Measurements from ENCODE around the gene PDCD4.

Gene PDCD4

DNA sequence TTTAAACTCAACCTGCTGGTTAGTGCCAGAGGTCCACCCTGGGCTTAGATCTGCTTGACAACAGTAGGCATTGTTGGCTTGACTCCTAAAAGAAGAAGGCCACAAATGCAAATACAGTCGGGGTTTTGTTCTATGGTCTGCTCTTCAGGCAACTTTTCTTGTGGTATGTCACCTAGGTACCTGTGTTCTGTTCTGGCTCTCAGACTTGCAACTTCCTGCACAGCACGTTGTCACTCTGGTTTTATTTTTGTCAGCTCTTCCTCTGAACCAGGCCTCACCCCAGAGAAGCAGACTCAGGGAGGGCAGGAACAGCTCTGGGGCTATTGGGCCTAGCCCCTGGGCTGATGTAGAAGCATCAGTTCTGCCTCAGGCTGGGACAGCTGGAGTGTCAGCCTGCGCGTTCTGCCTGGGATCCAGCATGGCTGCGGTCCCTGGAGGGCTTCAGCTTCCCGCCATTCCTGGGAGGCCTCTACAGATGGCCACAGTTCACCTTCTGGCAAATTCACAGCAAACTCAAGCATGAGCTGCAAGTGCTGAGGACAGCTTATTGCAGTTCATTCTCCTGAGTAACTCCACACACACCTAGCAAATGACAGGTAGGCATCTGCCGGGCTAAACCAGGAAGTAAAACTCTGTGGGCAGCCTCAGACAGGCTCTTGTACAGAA lies 11.0 kb upstream of the PDCD4 start:
- no peak overlapping the region for H3K14ac ChIP-seq (ENCODE audit: low read length in 2 of 2)
- H3K18ac ChIP-seq (ENCODE audit: low read depth in 1 of 2, low read length in 2 of 2): peak overlapping the region in 1 of 2 experiments; percentile 37
- no peaks in the 10 kb centered on the region for H3K79me1 ChIP-seq (replicated peaks; ENCODE audit: low read length, poor library complexity, severe bottlenecking)
- H2AK5ac ChIP-seq (ENCODE audit: low read length, severe bottlenecking): no peak overlapping the region
- no peak overlapping the region for H3K4me2 ChIP-seq (ENCODE audit: low read length, poor library complexity, severe bottlenecking)
- no peak overlapping the region for H3K27ac ChIP-seq (ENCODE audit: low read length, poor library complexity, severe bottlenecking)
- peak overlapping the region; percentile 5 for H3K9ac ChIP-seq (ENCODE audit: low read length)
- no peak overlapping the region for H4K91ac ChIP-seq (ENCODE audit: low read length)
- H2AFZ ChIP-seq (ENCODE audit: low read depth, low read length): no peak overlapping the region
- H2BK12ac ChIP-seq (ENCODE audit: low read length in 2 of 2): peak overlapping the region; percentile 7 to 34
- no peaks in the 10 kb centered on the region for H3K4me1 ChIP-seq (ENCODE audit: control insufficient read depth, insufficient read depth, low read depth, low read length)
- no peaks in the 10 kb centered on the region for H3K27me3 ChIP-seq (ENCODE audit: control insufficient read depth in 1 of 2, insufficient read depth in 1 of 2, low read length in 2 of 2)
- H2BK15ac ChIP-seq (ENCODE audit: low read depth, poor library complexity, severe bottlenecking): peak overlapping the region; percentile 1
- peak overlapping the region; percentile 10 for H4K8ac ChIP-seq (ENCODE audit: low read length)
- H2BK5ac ChIP-seq (ENCODE audit: low read depth, low read length, poor library complexity, severe bottlenecking): no peak overlapping the region
- no peak overlapping the region for H3K4me3 ChIP-seq (ENCODE audit: insufficient read depth in 1 of 2, low read depth in 1 of 2, low read length in 2 of 2)
- 87% methylated on average over 7 of the region's 7 CpGs for WGBS
- no peaks in the 10 kb centered on the region for H3K36me3 ChIP-seq (ENCODE audit: control insufficient read depth in 1 of 2, insufficient read depth in 2 of 2, low read depth in 1 of 2, low read length in 2 of 2)
- H3K9me3 ChIP-seq (ENCODE audit: control insufficient read depth, low read length): no peaks in the 10 kb centered on the region
- no peak overlapping the region for H3K4ac ChIP-seq (ENCODE audit: low read depth in 1 of 2, low read length in 2 of 2)
- no peak overlapping the region for H2BK120ac ChIP-seq (ENCODE audit: low read depth, low read length)
- H3K23ac ChIP-seq (ENCODE audit: low read length in 2 of 2): peak overlapping the region in 1 of 2 experiments; percentile 53
- DNase-seq: no peak

DNA sequence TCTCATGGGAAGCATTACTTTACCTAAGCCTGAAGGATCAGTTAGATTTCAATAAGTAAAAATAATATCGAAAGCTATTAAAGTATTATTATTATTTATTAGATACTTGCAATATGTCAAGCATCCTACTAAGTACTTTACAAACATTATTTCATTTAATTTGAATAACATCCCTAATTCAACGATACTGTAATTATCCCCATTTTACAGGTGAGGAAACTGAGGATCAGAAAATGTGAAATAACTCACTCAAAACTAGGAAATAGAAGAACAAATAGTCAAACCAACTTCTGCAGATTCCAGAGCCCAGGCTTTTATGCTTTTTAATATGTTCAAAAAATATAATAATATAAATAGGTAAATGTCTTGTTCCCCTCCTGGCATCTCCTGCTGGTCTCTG lies 10.3 kb upstream of the PDCD4 start:
- Histone ChIP-seq H2BK12ac (ENCODE audit: low read length in 2 of 2) (no peak overlapping the region), H3K9me3 (ENCODE audit: control insufficient read depth, low read length) (no peaks in the 10 kb centered on the region), H4K8ac (ENCODE audit: low read length) (no peak overlapping the region), H3K79me1 (replicated peaks; ENCODE audit: low read length, poor library complexity, severe bottlenecking) (no peaks in the 10 kb centered on the region), H4K91ac (ENCODE audit: low read length) (no peak overlapping the region), H3K23ac (ENCODE audit: low read length in 2 of 2) (no peak overlapping the region), H3K4ac (ENCODE audit: low read depth in 1 of 2, low read length in 2 of 2) (no peak overlapping the region), H3K4me1 (ENCODE audit: control insufficient read depth, insufficient read depth, low read depth, low read length) (no peaks in the 10 kb centered on the region), H3K27ac (ENCODE audit: low read length, poor library complexity, severe bottlenecking) (no peak overlapping the region), H2BK15ac (ENCODE audit: low read depth, poor library complexity, severe bottlenecking) (no peak overlapping the region), H3K14ac (ENCODE audit: low read length in 2 of 2) (no peak overlapping the region), H3K9ac (ENCODE audit: low read length) (no peak overlapping the region), H2AK5ac (ENCODE audit: low read length, severe bottlenecking) (no peak overlapping the region), H3K36me3 (ENCODE audit: control insufficient read depth in 1 of 2, insufficient read depth in 2 of 2, low read depth in 1 of 2, low read length in 2 of 2) (no peaks in the 10 kb centered on the region), H3K4me2 (ENCODE audit: low read length, poor library complexity, severe bottlenecking) (no peak overlapping the region), H3K18ac (ENCODE audit: low read depth in 1 of 2, low read length in 2 of 2) (no peak overlapping the region), H2AFZ (ENCODE audit: low read depth, low read length) (no peak overlapping the region), H2BK120ac (ENCODE audit: low read depth, low read length) (no peak overlapping the region), H3K4me3 (ENCODE audit: insufficient read depth in 1 of 2, low read depth in 1 of 2, low read length in 2 of 2) (no peak overlapping the region), H2BK5ac (ENCODE audit: low read depth, low read length, poor library complexity, severe bottlenecking) (no peak overlapping the region), H3K27me3 (ENCODE audit: control insufficient read depth in 1 of 2, insufficient read depth in 1 of 2, low read length in 2 of 2) (no peaks in the 10 kb centered on the region)
- 100% methylated on average over 1 of the region's 2 CpGs for WGBS
- no peak for DNase-seq

DNA sequence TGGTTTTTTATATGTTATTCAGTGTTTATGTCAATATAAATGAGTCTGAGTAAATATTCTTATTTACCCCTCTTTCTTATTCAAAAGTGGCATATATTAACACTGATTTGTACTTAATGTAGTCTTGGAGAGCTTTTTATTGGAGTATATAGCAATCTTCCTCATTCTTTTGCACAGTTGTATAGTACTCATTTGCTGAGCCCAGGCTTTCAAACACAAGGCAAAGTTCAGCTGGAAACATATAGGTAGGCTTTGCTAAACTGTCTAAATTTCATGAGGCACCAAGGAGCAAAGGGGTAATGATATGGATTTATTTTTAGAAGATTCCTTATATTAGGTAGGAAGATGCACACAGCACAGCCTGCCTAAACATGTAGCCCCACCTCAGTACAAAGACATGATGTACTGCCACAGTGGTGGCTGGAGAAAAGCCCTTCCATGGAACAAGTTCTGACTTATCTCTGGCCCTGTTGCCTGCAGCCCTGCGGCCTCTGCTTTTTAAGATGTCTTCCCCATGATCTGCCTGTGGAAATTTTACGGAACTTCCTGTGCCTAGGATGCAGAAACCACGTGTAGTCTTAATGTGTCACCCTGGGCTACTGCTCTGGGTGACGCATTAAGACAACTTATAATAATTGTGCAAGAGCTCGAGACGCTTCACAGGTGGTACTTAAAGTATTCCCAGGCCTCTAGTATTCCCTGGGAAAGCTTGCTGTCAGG lies 9.6 kb upstream of the PDCD4 start:
- Histone ChIP-seq H3K9me3 (ENCODE audit: control insufficient read depth, low read length) (no peaks in the 10 kb centered on the region), H2BK12ac (ENCODE audit: low read length in 2 of 2) (no peak overlapping the region), H2BK15ac (ENCODE audit: low read depth, poor library complexity, severe bottlenecking) (no peak overlapping the region), H3K18ac (ENCODE audit: low read depth in 1 of 2, low read length in 2 of 2) (no peak overlapping the region), H2AFZ (ENCODE audit: low read depth, low read length) (no peak overlapping the region), H3K79me1 (replicated peaks; ENCODE audit: low read length, poor library complexity, severe bottlenecking) (no peaks in the 10 kb centered on the region), H3K4ac (ENCODE audit: low read depth in 1 of 2, low read length in 2 of 2) (no peak overlapping the region), H3K27ac (ENCODE audit: low read length, poor library complexity, severe bottlenecking) (no peak overlapping the region), H3K4me1 (ENCODE audit: control insufficient read depth, insufficient read depth, low read depth, low read length) (no peaks in the 10 kb centered on the region), H3K36me3 (ENCODE audit: control insufficient read depth in 1 of 2, insufficient read depth in 2 of 2, low read depth in 1 of 2, low read length in 2 of 2) (no peaks in the 10 kb centered on the region), H2BK5ac (ENCODE audit: low read depth, low read length, poor library complexity, severe bottlenecking) (no peak overlapping the region), H3K9ac (ENCODE audit: low read length) (no peak overlapping the region), H3K4me2 (ENCODE audit: low read length, poor library complexity, severe bottlenecking) (no peak overlapping the region), H2AK5ac (ENCODE audit: low read length, severe bottlenecking) (no peak overlapping the region), H3K4me3 (ENCODE audit: insufficient read depth in 1 of 2, low read depth in 1 of 2, low read length in 2 of 2) (no peak overlapping the region), H3K14ac (ENCODE audit: low read length in 2 of 2) (no peak overlapping the region), H4K91ac (ENCODE audit: low read length) (no peak overlapping the region), H3K23ac (ENCODE audit: low read length in 2 of 2) (no peak overlapping the region), H4K8ac (ENCODE audit: low read length) (no peak overlapping the region), H2BK120ac (ENCODE audit: low read depth, low read length) (no peak overlapping the region), H3K27me3 (ENCODE audit: control insufficient read depth in 1 of 2, insufficient read depth in 1 of 2, low read length in 2 of 2) (no peaks in the 10 kb centered on the region)
- peak; percentile 22 for DNase-seq
- WGBS: 89% methylated on average over 6 of the region's 6 CpGs

DNA sequence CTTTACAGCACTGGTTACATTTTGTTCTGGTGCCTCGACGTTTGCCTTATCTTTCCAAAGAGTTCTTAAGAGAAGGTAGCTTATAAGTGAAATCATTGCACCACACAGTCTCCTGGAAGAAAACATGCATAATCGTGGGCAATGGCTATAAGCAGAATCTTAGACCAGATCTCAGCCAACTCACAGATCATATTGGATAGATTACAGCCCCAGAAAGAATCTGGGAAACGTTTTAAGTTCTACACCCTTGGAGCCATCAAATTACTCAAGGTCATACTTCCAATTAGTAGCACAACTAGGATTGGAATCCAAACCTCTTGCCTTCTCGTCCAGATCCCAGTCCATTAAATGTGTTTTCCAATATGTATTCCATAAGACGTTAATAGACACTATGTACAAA lies 8.8 kb upstream of the PDCD4 start:
- DNase-seq: no peak
- H3K4ac ChIP-seq (ENCODE audit: low read depth in 1 of 2, low read length in 2 of 2): no peak overlapping the region
- no peaks in the 10 kb centered on the region for H3K36me3 ChIP-seq (ENCODE audit: control insufficient read depth in 1 of 2, insufficient read depth in 2 of 2, low read depth in 1 of 2, low read length in 2 of 2)
- H3K18ac ChIP-seq (ENCODE audit: low read depth in 1 of 2, low read length in 2 of 2): no peak overlapping the region
- H4K91ac ChIP-seq (ENCODE audit: low read length): no peak overlapping the region
- no peak overlapping the region for H3K14ac ChIP-seq (ENCODE audit: low read length in 2 of 2)
- H2BK15ac ChIP-seq (ENCODE audit: low read depth, poor library complexity, severe bottlenecking): no peak overlapping the region
- no peaks in the 10 kb centered on the region for H3K4me1 ChIP-seq (ENCODE audit: control insufficient read depth, insufficient read depth, low read depth, low read length)
- H2BK12ac ChIP-seq (ENCODE audit: low read length in 2 of 2): no peak overlapping the region
- no peak overlapping the region for H2AK5ac ChIP-seq (ENCODE audit: low read length, severe bottlenecking)
- no peak overlapping the region for H3K4me2 ChIP-seq (ENCODE audit: low read length, poor library complexity, severe bottlenecking)
- 83% methylated on average over 4 of the region's 6 CpGs for WGBS
- no peak overlapping the region for H2BK120ac ChIP-seq (ENCODE audit: low read depth, low read length)
- no peak overlapping the region for H2AFZ ChIP-seq (ENCODE audit: low read depth, low read length)
- no peak overlapping the region for H3K27ac ChIP-seq (ENCODE audit: low read length, poor library complexity, severe bottlenecking)
- H3K9me3 ChIP-seq (ENCODE audit: control insufficient read depth, low read length): no peaks in the 10 kb centered on the region
- no peak overlapping the region for H4K8ac ChIP-seq (ENCODE audit: low read length)
- H3K27me3 ChIP-seq (ENCODE audit: control insufficient read depth in 1 of 2, insufficient read depth in 1 of 2, low read length in 2 of 2): no peaks in the 10 kb centered on the region
- H3K9ac ChIP-seq (ENCODE audit: low read length): no peak overlapping the region
- H2BK5ac ChIP-seq (ENCODE audit: low read depth, low read length, poor library complexity, severe bottlenecking): no peak overlapping the region
- no peaks in the 10 kb centered on the region for H3K79me1 ChIP-seq (replicated peaks; ENCODE audit: low read length, poor library complexity, severe bottlenecking)
- no peak overlapping the region for H3K4me3 ChIP-seq (ENCODE audit: insufficient read depth in 1 of 2, low read depth in 1 of 2, low read length in 2 of 2)
- H3K23ac ChIP-seq (ENCODE audit: low read length in 2 of 2): no peak overlapping the region

Data from mesenchymal stem cell (in vitro differentiated cells and primary cell).